Astrocyte of the cerebellum (primary cell): ENCODE data around the gene GLA.

Experiments used
- DNase-seq: peaks from one replicate; pipeline ENCODE4 v3.0.0-alpha.2; 2011; ENCODE audit warnings: low read depth
- H3K4me3 ChIP-seq: 2 replicates; pipeline ENCODE4 v1.5.1; 2011; ENCODE audit warnings: mild to moderate bottlenecking, low read depth, low read length, moderate library complexity
- in situ Hi-C: cut with HindIII; loops from 2 replicates; pipeline ENCODE4 v1.10.0; 2017; ENCODE audit warnings: low sequenced_read_pairs
- TF ChIP-seq, protein P1 (sequence below): IDR thresholded peaks from 2 replicates; pipeline ENCODE4 v1.5.1; 2012; ENCODE audit warnings: low read length, low read depth, moderate library complexity, mild to moderate bottlenecking; ENCODE audit errors: missing control alignments

GLA gene

DNA sequence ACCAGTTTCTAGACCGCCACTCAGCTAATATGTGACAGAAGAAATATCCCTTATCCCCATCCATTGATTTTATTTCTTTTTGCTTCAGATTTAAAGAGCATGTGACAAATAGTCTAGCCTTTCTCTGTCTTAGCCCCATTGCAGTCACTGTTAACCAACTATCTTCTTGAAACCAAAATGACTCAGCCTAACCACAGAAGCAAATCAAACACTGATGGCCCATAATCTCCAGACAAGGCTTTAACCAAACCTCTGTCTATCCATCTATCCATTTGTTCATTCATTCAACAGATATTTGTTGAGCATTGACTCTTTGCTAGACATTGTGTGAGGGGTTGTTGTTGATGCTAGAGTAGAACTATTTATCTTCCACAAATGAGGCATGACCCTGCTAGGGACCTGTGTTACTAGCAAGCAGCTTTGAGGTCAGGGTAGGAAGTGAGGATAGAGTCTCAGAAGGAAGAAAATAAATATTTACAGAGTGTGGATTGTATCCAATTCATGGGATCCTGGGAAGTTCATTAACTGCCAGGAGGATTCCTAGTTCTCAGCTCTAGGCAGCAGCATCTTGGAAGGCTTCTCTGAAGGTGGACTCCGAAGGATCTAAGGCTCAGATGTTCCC is 22.8 kb upstream of the GLA start:
- no peak overlapping the region for H3K4me3 ChIP-seq
- no peak for DNase-seq
- TF ChIP-seq, protein P1, sequence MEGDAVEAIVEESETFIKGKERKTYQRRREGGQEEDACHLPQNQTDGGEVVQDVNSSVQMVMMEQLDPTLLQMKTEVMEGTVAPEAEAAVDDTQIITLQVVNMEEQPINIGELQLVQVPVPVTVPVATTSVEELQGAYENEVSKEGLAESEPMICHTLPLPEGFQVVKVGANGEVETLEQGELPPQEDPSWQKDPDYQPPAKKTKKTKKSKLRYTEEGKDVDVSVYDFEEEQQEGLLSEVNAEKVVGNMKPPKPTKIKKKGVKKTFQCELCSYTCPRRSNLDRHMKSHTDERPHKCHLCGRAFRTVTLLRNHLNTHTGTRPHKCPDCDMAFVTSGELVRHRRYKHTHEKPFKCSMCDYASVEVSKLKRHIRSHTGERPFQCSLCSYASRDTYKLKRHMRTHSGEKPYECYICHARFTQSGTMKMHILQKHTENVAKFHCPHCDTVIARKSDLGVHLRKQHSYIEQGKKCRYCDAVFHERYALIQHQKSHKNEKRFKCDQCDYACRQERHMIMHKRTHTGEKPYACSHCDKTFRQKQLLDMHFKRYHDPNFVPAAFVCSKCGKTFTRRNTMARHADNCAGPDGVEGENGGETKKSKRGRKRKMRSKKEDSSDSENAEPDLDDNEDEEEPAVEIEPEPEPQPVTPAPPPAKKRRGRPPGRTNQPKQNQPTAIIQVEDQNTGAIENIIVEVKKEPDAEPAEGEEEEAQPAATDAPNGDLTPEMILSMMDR: no peak
- in situ Hi-C loops: no loop called here

DNA sequence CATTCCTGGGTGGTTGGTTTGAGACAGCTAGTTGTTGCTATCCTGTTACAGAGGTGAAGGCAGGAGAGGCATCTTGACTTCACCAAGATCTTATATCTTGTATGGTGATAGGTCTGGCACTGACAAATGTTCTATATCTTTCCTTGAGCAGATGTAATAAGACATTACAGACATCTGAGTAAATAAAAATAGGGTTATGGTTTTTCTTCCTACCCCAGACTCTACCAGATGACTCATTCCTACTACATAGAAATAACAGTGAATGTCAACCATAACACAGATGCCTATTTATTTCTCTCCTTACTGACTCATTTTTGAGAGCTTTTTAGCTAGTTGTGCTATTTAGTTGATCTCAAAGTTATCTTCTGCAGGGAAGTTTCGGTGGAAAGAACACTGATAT is 22.2 kb upstream of the GLA start:
- H3K4me3 ChIP-seq: no peak overlapping the region
- in situ Hi-C loops: no loop called here
- TF ChIP-seq, protein P1: no peak
- no peak for DNase-seq

DNA sequence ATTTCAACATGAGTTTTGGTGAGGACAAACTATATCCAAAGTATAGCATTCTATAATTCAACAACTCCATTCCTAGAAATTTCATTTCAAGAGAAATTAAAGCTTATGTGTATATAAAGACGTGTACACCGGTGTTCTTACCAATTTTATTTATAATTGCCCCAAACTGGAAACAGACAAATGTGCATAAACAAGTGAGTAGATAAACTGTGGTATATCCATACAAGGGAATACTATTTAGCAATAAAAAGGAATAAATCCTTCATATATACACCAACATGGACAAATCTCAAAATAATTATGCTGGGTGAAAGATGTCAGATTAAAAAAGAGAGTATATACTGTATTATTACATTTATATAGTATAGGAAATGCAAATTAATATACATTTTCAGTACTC is 20.2 kb upstream of the GLA start:
- H3K4me3 ChIP-seq: no peak overlapping the region
- in situ Hi-C loops: no loop called here
- no peak for DNase-seq
- TF ChIP-seq, protein P1: no peak

DNA sequence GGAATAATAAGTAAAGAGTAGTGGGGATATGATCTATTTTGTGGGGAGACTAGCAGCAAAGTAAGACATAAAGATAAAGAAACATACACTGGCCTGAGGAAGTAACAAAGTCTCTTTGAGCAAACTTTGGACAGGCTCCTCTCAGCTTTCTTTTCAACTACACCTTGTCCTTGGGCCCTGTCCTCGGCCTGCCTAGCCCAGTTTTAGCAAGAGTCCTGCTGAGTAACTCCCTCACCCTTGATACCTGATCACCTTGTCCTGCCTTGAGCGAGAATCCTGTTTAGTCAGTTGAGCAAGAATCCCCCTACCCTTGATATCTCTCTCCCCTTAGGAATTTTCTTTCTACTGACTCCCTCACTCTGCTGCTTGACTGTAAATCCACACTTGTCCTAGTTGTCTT is 11.8 kb upstream of the GLA start:
- H3K4me3 ChIP-seq: no peak overlapping the region
- in situ Hi-C loops: no loop called here
- TF ChIP-seq, protein P1: no peak
- no peak for DNase-seq

DNA sequence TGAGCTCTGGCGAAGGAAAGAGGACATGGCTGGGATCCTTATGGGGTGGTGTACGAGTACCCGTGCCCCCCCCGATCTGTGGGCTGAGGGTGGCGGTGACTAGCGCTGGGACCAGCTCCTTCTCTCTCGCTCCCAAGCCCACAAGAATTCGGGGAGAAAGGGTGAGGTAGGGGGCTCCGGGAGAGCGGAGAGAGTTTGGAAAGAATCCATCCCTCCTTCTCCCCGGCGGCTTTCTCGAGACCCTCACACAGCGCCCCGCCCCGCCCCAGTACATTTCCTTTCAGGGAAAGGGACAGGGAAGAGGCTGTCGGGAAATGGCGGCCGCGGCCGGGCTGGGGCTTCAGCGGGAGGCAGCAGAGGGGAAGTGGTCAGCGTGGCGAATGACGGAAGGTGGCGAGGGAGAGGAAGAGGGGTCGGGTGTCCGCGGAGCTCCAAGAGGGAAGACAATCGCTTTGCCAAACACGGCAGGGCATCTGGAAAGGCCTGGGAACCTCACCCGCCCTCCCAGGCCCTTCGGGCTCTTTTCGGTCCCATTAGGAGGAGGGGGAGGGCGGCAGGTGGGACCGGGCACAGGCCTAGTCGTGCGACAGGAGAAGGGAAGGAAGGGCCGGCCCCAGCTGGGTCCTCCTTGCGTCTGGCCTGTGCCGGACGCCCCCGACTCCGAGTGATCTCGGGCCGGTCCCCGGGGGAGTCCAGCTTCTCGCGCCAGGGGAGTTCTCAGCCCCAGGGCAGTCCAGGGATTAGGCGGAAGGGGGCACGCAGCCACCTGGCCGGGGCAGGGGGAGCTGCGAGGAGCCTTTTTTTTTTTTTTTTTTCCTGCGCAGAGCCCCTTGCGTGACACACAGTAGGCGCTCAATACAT is 10.5 kb upstream of the GLA start:
- TF ChIP-seq, protein P1: no peak
- peak overlapping the region; percentile 33 for H3K4me3 ChIP-seq
- in situ Hi-C loops: no loop called here
- DNase-seq: no peak

DNA sequence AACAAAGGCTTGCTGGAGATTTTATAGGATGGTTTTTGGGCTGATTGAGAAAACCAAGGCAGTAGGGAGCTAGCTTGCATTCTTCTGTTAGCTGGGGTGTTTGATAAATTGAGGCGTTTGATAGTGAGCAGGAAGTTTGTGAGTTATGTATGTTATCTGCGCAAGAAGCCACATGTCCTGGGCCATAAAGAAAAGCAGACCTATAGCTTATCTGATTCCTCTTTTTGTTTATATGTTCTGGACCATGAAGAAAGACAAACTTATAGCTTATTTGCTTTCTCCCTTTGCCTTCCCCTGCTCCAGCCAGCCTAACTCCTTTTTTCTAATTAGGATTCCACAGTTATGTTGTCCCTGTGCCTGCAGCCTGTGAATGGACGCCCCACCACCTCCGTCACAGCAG is 9.5 kb upstream of the GLA start:
- no peak overlapping the region for H3K4me3 ChIP-seq
- TF ChIP-seq, protein P1: no peak
- in situ Hi-C loops: no loop called here
- no peak for DNase-seq
